Measurements from ENCODE around the gene AQP12A. TPM values are rescaled to one million over a fixed set of nuclear protein-coding genes. Genes with fewer than 3 reads are reported as not detected.

The AQP12A gene
- total RNA-seq, 1 donor from 2014 or later: not detected

GRCh38 chr2:240728361-240728760 lies 36.7 kb downstream of the AQP12A start:
- no peak for DNase-seq (ENCODE audit: missing footprints)
- ATAC-seq: no peak
- intact Hi-C loops (cut with DNase I): no loop called here

DNA sequence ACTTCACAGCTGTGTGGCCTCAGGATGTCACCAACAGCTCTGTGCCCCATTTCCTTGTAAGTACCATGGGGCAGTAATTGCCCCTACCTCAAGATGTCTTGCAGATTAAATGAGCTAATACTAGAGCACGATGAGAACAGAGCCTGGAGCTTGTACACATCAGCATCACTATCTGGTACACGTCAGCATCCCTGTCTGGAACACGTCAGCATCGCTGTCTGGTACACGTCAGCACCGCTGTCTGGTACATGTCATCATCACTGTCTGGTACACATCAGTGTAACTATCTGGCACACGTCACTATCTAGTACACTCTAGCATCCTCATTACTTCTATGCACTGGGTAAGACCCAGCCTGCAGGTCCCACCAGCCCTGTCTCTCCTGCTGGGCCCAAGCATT lies 37.2 kb downstream of the AQP12A start:
- DNase-seq (ENCODE audit: missing footprints) (no peak), ATAC-seq (no peak)
- intact Hi-C loops (cut with DNase I): no loop called here

DNA sequence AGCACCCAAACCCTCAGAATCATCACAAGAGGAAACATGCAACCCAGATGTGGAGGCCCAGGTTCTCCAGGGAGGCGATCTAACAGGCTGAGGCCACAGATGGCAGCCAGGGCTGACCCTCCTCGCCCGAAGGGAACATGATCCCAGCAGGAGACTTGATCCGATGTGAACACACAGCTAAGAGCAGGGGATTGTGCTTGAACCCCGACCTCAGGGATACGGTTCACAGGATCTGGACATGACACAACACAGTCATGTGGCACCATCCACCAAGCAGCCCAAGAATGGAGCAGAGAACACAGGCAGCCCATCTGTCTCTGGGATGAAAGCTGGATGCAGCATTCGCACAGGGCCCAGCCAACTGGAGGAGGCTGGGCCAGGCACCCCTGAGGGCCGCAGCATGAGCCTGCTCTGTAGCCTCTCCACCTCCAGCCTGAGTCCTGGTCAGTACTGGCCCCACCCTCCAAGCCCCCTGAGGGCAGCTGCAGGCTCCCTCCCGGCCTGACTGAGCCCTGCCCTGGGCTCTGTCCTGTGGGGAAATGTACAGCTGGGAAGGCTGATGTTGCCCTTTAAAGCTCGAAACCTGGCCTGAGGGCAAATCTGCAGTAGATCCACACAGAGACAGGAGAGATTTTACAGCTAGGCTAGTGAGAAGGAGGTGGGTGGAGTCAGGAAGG lies 39.0 kb downstream of the AQP12A start:
- DNase-seq (ENCODE audit: missing footprints) (no peak), ATAC-seq (no peak)
- intact Hi-C loops (cut with DNase I): no loop called here

- no peak for ATAC-seq
- intact Hi-C loops (cut with DNase I): no loop called here
- DNase-seq (ENCODE audit: missing footprints): no peak
These were observed 39.5 kb downstream of the AQP12A start for GRCh38 chr2:240731178-240731545.

DNA sequence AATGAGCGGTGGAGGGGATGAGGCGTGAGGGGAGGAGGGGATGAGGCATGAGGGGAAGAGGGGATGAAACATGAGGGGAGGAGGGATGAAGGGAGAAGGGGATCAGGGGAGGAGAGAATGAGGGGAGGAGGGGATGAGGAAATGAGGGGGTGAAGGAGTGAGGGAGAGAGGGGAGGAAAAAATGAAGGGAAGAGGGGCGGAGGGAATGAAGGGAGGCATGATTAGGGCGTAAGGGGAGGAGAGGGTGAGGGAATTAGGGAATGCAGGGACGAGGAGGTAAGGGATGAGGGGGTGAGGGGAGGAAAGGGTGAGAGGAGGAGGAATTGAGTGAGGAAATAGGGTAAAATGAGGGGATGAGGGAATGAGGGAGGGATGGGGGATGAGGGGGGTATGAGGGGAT lies 40.5 kb downstream of the AQP12A start:
- DNase-seq (ENCODE audit: missing footprints) (no peak), ATAC-seq (no peak)
- intact Hi-C loops (cut with DNase I): no loop called here

DNA sequence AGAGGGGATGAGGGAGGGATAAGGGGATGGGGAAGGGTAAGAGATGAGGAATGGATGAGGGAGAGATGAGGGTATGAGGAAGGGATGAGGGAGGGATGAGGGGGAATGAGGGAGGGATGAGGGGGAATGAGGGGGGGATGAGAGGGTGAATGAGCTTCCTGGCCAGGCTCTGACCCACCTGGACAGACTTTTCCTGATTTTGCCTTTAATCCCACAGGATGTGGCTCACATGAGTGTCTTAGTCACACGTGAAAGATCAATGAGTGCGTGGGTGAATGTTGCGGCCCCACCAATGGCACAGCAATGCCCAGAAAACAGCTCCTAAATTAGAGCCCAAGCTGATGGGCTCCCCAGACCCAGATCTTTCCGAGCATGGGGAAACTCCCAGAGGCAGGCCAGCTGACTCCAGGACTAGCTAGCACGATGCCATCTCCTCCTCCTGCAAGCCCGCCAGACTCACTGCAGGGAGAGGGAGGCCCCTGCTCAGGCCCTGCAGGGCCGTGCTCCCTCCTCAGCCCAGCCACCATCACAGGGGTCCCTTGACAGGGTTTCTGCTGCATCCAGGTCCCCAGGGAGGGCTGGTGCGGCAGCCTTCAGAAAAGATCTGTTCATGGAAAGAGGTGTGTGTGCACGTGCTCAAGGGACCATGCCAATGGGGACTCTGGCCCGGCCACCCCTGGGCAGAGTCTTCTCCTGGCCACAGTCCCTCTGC lies 41.4 kb downstream of the AQP12A start:
- intact Hi-C loops (cut with DNase I): no loop called here
- no peak for DNase-seq (ENCODE audit: missing footprints)
- no peak for ATAC-seq

DNA sequence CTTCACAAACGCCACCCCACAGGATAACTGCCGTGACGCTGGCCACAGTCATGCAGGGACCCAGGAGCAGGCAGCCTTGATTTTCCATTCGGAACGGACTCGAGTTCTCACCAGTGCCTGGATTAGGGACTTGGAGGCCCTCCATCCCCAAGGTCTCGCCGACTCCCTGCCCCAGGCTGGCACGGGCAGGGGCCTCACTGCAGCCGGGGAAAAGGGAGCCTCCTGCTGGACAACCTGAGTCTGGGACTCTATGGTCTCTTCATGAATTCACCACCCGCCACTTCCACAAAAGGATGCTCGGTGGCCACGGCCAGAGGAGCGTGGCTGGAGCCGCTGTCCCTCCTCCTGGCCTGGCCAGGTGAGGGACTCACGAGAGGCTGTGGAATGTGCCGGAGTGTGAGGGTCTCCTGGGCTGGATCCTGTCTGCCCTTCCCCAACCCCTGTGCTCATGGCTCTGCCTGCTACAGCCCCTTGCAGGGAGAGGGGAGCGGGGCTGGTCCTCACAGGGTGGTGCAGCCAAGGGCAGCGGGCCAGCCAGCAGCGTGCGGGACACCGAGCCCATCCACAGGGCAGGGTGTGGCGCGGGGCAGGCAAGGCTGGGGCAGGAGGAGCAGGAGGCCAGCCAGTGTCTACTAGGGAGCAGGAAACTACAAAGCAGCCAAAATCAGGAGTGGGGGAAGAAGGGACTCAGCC lies 42.3 kb downstream of the AQP12A start:
- no peak for ATAC-seq
- intact Hi-C loops (cut with DNase I): no loop called here
- no peak for DNase-seq (ENCODE audit: missing footprints)

- no peak for ATAC-seq
- DNase-seq (ENCODE audit: missing footprints): no peak
- intact Hi-C loops (cut with DNase I): no loop called here
These were observed 43.1 kb downstream of the AQP12A start for GRCh38 chr2:240734756-240735155.

GRCh38 chr2:240735476-240735875 lies 43.8 kb downstream of the AQP12A start:
- ATAC-seq (no peak), DNase-seq (ENCODE audit: missing footprints) (no peak)
- intact Hi-C loops (cut with DNase I): no loop called here

DNA sequence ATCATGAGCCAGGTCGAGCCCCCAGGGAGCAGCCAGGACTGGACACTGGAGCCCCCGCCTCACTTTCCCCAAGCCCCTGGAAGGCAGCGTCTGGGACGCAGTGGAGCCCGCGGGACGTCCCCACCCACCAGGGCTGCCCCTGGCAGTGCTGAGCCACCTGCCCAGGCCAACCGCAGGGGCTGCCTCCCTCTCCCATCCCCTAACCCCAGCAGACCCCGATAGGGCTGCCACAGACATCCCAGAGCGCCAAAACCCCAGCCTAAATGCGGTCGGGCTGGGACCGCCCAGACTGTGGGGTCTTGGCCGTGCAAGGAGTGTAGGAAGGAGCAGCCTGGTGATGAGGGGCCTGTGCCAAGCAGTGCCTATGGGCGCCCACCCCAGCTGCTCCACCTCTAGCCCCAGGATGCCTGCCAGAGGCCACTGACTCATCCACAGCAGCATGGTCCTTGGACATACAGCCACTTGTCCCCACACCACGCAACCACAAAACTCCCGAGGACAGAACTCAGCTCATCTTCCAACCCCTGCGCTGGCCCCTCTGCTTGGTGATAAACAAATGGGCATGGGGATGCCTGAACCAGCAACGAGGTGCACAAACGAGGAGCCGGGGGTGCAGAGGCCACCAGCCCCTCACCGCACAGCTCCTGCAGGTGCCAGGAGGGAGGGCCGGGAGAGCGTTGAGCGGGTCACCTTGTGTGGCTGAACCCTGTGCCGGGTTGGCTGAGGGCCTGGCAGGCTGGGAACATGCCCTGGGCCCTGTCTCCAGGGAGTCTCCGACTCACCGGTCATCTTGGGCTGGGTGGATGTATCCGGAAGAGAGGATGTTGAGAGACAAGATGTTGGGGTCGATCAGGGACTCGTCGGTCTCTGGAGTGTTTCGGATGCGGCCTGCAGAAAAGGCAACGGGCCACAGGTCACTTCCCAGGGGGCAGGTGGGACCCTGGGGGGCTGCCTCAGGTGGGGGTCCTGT lies 44.9 kb downstream of the AQP12A start:
- ATAC-seq: no peak
- no peak for DNase-seq (ENCODE audit: missing footprints)
- intact Hi-C loops (cut with DNase I): no loop called here

GRCh38 chr2:240737512-240737911 lies 45.8 kb downstream of the AQP12A start:
- no peak for DNase-seq (ENCODE audit: missing footprints)
- ATAC-seq: no peak
- intact Hi-C loops (cut with DNase I): no loop called here

DNA sequence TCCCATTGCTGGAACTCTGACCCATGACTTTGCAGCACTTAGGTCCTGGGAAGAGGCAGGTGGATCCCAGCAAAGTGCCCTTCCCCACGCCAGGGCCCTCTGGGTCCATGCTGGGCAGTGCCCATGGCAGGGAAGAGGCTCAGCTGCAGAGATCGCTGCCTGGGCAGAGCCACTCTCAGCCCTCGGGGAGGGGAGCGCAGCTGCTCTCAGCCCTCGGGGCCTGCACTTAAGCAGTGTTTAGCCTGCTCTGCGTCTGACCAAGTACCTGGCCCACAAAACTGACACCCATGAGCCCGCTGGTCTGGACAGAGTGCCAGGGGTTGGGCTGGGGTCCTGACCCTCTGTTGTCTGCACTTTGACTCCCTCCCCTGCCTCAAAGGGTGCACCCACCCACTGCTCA lies 46.3 kb downstream of the AQP12A start:
- ATAC-seq: no peak
- intact Hi-C loops (cut with DNase I): no loop called here
- DNase-seq (ENCODE audit: missing footprints): no peak

DNA sequence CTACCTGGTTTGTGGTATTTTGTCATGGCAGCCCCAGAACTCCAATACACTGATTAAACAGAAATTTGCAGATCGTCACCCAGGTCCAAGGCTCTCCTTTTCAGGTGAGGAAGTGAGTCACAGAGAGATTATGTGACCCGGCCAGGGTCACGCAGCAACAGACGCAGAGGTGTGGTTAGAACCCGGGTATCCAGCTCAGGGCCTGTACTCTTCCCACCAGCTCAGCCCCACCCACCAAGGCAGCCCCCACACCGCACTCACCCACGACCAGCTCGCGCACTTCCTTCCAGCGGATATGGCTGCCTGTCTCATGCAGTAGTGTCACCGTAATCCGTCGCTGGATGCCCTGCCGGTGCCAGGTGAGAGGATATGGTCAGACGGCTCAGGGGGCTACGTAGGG lies 48.1 kb downstream of the AQP12A start:
- DNase-seq (ENCODE audit: missing footprints) (no peak), ATAC-seq (no peak)
- intact Hi-C loops (cut with DNase I): no loop called here

- intact Hi-C loops (cut with DNase I): no loop called here
- ATAC-seq (no peak), DNase-seq (ENCODE audit: missing footprints) (no peak)
These were observed 49.4 kb downstream of the AQP12A start for GRCh38 chr2:240741091-240741490.

DNA sequence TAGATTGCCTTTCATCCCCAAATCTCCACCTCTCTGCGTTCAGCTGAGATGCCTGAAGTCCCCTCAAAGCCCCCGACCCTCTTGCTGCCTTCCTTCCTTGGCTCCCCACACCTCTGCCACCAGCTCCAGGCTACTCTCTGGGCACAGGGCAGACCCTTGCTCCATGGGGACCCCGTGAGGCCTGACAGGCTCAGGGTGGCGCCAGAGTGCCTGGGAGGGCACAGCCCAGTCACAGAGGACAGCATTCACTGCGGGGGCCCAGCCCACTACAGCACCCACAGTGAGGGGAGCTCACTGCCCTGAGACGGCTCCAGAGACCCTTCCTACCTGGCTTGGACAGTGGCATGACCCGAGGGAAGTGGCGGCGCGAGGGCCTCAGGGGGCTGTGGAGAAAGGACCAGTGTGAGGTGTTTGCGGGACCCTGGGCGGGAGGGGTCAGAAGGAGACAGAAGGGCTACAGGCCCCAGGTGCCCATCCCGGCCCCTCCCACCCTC lies 51.0 kb downstream of the AQP12A start:
- no peak for DNase-seq (ENCODE audit: missing footprints)
- ATAC-seq: no peak
- intact Hi-C loops (cut with DNase I): no loop called here

- ATAC-seq (no peak), DNase-seq (ENCODE audit: missing footprints) (no peak)
- intact Hi-C loops (cut with DNase I): no loop called here
These were observed 53.8 kb downstream of the AQP12A start for GRCh38 chr2:240745456-240745855.

GRCh38 chr2:240745962-240746361 lies 54.3 kb downstream of the AQP12A start:
- DNase-seq (ENCODE audit: missing footprints) (no peak), ATAC-seq (no peak)
- intact Hi-C loops (cut with DNase I): no loop called here

GRCh38 chr2:240746671-240747070 lies 55.0 kb downstream of the AQP12A start:
- intact Hi-C loops (cut with DNase I): no loop called here
- no peak for ATAC-seq

DNA sequence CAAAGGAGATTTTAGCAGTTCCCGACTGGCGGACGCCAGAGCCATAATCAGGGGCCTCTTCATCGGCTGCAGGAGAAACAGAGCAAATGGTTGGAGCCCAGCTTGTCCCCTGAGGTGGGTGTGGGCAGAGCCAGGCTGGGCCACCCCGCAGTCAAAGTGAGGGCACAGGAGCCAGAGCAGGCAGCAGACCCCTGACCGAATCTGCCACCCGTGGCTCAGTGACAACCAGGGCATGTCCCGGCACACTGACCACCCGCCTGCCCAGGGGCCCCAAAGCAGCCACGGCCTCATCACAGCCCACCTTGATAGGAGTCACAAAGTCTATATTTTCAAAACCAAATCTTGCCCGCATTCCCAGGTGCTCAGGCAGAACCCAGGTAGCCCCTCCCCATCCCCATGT lies 55.6 kb downstream of the AQP12A start:
- ATAC-seq (no peak), DNase-seq (ENCODE audit: missing footprints) (no peak)
- intact Hi-C loops (cut with DNase I): no loop called here

More at GRCh38 chr2:240746671-240747070, 55.0 kb downstream of the AQP12A start:
- no peak for DNase-seq (ENCODE audit: missing footprints)

All from Right ventricle myocardium inferior (tissue), 1 donor.